Stimulated activated naive CD4-positive, alpha-beta T cell treated with Interleukin-2 at 50 U/mL for 16 hours (primary cell): ENCODE results near the gene WWC1.
"Not testable (repeated sequence)": the region's sequence is repeated elsewhere in the genome, so short reads cannot be mapped to it uniquely, and the experiment has no call there.

Experiments used
- DNase-seq: peaks from one replicate; lab custom pipeline; 2025; lab: John Stamatoyannopoulos, UW

Gene WWC1

GRCh38 chr5:168308976-168309598 lies 17.6 kb downstream of the WWC1 start:
- no peak for DNase-seq

GRCh38 chr5:168310541-168310940 lies 19.1 kb downstream of the WWC1 start:
- not testable (repeated sequence) for DNase-seq

DNA sequence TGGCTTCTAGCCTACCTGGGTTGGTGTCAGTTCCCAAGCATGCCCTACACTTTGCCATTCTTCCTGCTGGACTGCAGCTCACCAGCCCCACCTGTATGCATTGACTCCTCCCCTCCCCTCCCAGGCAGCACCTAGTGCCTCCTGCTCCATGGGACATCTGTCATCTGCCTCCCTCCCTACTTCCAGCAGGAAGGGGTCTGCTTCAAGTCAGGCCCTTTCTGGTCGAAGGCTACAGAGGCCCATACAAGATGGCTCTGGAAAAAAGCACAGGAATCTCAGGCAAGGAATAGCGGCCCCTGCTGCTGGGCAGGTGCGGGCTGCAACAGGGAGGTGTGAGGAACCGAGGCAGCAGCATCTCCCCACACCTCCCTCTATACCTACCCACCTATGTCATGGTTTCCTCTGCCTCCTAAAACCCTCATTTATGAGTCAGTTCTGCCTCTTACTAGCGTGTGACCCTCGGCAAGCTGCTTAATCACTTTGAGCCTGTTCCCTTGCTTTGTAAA lies 19.7 kb downstream of the WWC1 start:
- no peak for DNase-seq

DNA sequence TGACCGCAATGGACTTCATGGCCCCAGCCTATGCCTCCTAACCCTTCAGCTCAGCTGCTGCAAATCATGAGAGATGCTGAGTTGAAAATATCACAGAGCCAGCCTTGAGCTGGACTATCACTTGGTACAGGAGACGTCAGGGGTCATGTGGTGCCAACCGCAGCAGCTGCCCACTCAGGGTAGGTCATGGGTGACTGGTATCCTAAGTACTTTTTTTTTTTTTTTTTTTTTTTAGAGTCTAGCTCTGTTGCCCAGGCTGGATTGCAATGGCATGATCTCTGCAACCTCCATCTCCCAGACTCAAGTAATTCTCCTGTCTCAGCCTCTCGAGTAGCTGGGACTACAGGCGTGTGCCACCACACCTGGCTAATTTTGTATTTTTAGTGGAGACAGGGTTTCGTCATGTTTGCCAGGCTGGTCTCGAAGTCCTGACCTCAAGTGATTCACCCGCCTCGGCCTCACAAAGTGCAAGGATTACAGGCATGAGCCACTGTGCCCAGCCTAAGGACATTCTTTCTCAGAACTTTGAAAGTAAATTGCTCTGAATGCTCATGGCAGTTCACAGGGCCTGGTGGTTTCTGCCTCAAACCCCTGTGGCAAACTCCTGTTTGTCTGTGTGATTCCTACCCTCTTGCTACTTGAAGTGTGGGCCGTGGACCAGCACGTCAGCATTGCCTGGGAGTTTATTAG lies 21.3 kb downstream of the WWC1 start:
- no peak for DNase-seq

DNA sequence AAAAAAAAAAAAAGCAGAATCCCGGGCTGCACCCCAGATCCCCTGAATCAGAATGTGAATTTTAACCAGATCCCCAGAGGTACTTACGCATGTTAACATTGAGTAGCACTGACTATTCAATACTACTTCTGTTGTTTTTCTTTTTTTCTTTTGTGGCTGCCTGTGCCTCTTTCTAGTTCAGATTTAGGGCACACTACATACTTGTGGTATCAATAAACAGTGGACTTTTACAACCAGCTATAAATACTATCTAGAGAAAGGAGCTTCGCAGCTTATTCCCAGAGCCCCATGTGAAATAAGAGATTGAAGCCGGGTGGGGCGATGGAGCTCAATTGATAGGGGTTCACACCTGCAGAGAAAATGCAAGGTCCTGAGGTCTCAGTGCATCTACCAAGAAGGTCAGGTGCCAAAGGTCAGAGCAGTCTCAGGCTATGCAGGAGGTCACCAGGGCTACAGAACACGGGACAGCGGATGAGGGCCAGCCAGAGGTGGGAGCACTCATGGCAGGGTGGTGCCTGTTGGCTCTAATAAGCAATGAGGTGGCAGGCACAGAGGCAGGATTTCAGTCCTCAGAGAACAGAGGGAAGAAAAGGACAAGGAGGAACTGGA lies 22.3 kb downstream of the WWC1 start:
- DNase-seq = no peak

- DNase-seq = no peak
Measured at GRCh38 chr5:168314735-168315411, 23.4 kb downstream of the WWC1 start.

GRCh38 chr5:168315416-168316138 lies 24.1 kb downstream of the WWC1 start:
- DNase-seq = no peak

DNA sequence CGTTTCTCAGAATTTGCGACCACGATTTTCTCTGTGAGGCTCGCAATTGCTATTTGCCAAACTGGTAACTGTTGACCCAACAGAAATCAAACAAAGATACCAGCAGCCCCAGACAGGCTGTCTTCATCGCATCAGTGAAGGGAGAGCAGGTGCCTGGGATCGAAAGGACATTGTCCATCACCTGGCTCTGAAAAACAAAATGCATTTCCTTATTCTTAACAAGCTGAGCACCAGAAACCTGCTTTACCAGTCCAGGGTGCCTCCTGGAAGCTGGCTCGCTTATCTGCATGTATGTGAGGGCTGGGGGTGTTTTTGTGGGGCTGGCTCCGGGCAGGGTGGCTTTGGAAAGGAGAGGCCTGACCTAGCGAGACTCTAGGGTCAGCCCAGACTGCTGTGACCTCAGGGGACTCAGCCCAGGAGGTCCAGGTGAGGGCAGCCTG lies 24.7 kb downstream of the WWC1 start:
- DNase-seq = no peak

GRCh38 chr5:168317096-168317520 lies 25.7 kb downstream of the WWC1 start:
- no peak for DNase-seq

- DNase-seq = no peak
Measured at GRCh38 chr5:168317521-168318147, 26.2 kb downstream of the WWC1 start.

GRCh38 chr5:168318240-168318639 lies 26.8 kb downstream of the WWC1 start:
- no peak for DNase-seq

DNA sequence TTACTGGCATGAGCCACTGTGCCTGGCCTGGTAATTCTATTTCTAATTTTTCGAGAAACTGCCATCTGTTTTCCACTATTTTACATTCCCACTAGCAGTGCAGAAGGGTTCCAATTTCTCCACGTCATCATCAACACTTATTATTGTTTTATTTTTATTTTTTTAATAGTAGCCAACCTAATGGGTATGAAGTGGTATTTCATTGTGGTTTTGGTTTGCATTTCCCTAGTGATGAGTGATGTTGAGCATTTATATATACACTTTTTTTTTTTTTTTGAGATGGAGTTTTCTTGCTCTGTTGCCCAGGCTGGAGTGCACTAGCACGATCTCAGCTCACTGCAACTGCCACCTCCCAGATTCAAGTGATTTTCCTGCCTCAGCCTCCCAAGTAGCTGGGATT lies 28.3 kb downstream of the WWC1 start:
- no peak for DNase-seq

DNA sequence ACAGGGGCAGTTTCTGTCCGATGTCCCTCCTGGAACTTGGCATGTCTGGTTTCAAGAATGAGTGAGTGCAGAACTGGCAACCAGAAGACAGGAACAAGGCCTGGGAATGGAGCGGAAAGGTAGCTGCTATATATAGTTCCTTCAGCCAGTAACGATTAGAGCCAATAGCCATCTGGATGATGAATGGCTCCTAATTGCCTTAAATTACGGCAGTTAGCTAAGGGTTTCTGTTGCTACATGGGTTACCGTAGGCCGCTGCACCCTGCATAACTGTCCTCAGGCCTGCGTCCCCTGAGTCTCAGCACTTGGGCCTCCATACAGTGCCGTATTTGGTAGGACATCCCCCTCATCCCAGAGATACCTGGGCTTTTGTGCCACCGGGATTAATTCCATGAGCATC lies 29.4 kb downstream of the WWC1 start:
- DNase-seq = no peak

DNA sequence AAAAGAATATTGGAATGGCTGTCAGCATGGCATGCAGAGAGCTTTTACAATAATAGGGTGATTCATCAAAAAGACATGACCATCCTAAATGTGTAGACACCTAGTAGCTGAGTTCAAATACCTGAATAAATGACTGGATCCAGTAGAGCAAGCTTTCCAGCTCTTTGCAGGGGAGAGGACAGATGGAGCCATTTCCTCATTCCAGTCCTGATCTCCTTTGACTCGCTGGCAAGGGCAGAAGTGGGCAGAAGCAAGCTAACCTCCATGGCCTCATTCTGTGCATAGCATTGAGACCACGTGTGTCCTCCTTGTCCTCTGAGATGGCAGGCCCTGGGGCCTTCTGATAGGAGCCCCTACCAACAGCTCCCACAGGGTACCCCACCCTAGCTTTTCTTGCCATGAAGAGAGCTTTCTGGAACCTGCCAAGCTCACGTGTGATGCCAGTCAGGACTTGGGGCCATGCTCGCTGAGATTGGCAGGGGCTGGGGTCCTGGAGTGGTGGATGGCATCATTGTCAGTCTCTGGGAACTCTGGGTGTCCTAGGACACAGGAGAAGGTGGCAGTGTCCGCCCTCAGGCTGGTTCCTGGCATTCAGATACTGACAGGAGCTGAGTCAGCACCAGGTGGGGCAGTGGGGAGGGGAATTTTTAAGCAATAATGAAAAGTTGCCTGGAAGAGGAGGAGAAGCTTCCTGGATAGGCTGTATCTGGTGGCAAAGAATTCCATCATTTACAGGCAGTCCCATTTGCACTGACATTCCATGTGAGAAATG lies 33.6 kb downstream of the WWC1 start:
- no peak for DNase-seq

DNA sequence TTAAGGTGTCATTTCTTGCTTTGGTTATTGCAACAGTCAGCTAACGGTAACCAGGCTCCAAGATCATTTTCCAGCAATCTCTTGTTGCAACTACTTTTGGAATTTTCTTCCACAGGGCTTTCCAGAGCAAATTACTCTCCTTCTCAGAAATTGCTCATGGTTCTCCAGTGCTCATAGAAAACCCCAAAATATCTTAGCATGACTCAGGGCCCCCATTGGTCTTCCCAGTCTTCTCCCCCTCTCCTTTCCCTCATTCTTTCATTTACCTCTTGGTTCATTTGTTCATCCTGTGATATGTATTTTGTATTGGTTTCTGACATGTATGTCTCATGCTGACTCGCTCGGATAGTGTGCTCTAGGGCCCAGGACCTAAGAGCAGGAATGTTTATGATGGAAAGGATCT lies 35.6 kb downstream of the WWC1 start:
- no peak for DNase-seq

- no peak for DNase-seq
Measured at GRCh38 chr5:168327451-168327850, 36.0 kb downstream of the WWC1 start.

- no peak for DNase-seq
Measured at GRCh38 chr5:168327994-168328393, 36.5 kb downstream of the WWC1 start.

DNA sequence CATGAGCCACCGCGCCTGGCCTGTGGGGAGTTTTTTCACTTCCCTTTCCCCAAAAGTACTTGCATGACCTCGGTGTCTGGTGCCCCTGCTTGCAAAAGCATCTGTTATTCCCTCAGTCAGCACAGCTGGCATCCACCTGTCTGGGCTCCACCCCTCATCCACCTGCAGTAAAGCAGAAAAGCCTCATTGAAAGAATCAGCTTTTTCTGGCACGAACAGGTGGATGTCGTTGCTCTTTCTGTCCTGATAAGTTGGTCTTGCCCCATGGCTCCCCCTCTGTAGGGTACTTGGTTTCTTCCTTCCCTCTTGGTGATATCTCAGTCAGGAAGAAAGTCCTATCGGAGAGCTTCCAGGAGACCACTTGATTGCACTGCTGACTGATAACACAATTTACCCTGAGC lies 37.4 kb downstream of the WWC1 start:
- no peak for DNase-seq

- no peak for DNase-seq
Measured at GRCh38 chr5:168329302-168329701, 37.9 kb downstream of the WWC1 start.

GRCh38 chr5:168332042-168332441 lies 40.6 kb downstream of the WWC1 start:
- DNase-seq = no peak

DNA sequence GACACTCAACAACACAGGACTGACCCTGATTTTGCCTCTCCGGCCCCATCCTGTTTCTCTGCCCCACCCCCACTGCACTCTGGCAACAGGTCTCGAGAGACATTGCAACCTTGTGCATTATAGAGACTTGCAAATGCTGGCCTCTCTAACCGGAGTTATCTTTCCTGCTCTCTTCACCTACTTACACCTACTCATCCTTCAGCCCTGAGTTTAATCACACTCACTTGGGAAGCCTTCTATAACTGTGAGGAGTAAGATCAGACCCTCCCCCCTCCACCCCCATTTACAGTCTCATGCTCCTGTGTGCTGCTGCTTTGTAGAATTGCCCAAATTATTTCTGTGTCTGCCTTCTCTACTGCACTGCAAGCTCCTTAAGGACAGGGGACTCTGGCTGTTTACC lies 42.8 kb downstream of the WWC1 start:
- DNase-seq = no peak
